Measurements from ENCODE around the gene PPM1N. TPM values are rescaled to one million over a fixed set of nuclear protein-coding genes. Genes with fewer than 3 reads are reported as not detected.

The PPM1N gene
- total and polyA plus RNA-seq, 2 of the 13 experiments (the other 11 are each of a cell fraction or from before 2014, with no cell fraction given): 0.31 to 1.8 TPM

DNA sequence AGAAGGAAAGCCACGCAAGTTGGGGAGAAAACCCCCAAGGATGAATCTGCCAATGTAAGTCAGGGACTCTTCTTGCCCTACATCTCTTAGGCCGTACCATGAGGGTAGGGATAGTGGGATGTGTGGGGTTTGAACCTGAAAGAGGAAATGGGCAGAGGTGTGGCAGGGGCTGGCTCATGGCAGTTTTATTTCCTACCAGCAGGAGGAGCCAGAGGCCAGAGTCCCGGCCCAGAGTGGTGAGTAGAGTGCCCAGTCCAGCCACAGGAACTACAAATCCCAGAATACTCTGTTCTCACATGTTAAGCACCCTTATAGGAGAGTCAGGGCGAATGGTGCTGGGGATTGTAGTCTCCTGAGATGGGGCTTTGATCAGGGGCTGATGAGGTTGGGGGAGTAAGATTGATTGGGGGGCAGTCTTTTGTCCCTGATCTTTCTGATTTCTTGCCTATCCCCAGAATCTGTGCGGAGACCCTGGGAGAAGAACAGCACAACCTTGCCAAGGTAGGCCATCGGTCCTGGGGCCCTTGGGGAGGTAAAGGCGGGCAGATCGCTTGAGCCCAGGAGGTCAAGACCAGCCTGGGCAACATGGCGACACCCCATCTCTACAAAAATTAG is 25.5 kb downstream of the PPM1N start (continued):
- TF ChIP-seq ZNF614 (CRISPR knock-in tag; IDR thresholded peaks at IDR 0.05; ENCODE audit: borderline replicate concordance) (no peak), ZNF350 (CRISPR knock-in tag; IDR thresholded peaks at IDR 0.05; ENCODE audit: borderline replicate concordance, low read depth) (peak; percentile 44; the same call in 1 of the 2 replicates), SRY (CRISPR knock-in tag; IDR thresholded peaks at IDR 0.05) (no peak), ZNF747 (CRISPR knock-in tag; IDR thresholded peaks at IDR 0.05; ENCODE audit: borderline replicate concordance) (no peak), ZSCAN31 (CRISPR knock-in tag; IDR thresholded peaks at IDR 0.05; ENCODE audit: low read depth) (no peak), ZC3H13 (CRISPR knock-in tag; IDR thresholded peaks at IDR 0.05) (no peak), ZSCAN20 (CRISPR knock-in tag; IDR thresholded peaks at IDR 0.05; ENCODE audit: borderline replicate concordance) (no peak)
- TF ChIP-seq, protein P1, sequence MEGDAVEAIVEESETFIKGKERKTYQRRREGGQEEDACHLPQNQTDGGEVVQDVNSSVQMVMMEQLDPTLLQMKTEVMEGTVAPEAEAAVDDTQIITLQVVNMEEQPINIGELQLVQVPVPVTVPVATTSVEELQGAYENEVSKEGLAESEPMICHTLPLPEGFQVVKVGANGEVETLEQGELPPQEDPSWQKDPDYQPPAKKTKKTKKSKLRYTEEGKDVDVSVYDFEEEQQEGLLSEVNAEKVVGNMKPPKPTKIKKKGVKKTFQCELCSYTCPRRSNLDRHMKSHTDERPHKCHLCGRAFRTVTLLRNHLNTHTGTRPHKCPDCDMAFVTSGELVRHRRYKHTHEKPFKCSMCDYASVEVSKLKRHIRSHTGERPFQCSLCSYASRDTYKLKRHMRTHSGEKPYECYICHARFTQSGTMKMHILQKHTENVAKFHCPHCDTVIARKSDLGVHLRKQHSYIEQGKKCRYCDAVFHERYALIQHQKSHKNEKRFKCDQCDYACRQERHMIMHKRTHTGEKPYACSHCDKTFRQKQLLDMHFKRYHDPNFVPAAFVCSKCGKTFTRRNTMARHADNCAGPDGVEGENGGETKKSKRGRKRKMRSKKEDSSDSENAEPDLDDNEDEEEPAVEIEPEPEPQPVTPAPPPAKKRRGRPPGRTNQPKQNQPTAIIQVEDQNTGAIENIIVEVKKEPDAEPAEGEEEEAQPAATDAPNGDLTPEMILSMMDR (CRISPR knock-in tag; IDR thresholded peaks at IDR 0.05): peak; percentile 92
- TF ChIP-seq, protein P2, sequence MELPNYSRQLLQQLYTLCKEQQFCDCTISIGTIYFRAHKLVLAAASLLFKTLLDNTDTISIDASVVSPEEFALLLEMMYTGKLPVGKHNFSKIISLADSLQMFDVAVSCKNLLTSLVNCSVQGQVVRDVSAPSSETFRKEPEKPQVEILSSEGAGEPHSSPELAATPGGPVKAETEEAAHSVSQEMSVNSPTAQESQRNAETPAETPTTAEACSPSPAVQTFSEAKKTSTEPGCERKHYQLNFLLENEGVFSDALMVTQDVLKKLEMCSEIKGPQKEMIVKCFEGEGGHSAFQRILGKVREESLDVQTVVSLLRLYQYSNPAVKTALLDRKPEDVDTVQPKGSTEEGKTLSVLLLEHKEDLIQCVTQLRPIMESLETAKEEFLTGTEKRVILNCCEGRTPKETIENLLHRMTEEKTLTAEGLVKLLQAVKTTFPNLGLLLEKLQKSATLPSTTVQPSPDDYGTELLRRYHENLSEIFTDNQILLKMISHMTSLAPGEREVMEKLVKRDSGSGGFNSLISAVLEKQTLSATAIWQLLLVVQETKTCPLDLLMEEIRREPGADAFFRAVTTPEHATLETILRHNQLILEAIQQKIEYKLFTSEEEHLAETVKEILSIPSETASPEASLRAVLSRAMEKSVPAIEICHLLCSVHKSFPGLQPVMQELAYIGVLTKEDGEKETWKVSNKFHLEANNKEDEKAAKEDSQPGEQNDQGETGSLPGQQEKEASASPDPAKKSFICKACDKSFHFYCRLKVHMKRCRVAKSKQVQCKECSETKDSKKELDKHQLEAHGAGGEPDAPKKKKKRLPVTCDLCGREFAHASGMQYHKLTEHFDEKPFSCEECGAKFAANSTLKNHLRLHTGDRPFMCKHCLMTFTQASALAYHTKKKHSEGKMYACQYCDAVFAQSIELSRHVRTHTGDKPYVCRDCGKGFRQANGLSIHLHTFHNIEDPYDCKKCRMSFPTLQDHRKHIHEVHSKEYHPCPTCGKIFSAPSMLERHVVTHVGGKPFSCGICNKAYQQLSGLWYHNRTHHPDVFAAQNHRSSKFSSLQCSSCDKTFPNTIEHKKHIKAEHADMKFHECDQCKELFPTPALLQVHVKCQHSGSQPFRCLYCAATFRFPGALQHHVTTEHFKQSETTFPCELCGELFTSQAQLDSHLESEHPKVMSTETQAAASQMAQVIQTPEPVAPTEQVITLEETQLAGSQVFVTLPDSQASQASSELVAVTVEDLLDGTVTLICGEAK (IDR thresholded peaks at IDR 0.05): no peak
- TF ChIP-seq, protein P2 (CRISPR knock-in tag; IDR thresholded peaks at IDR 0.05): no peak
- TF ChIP-seq, protein P3, sequence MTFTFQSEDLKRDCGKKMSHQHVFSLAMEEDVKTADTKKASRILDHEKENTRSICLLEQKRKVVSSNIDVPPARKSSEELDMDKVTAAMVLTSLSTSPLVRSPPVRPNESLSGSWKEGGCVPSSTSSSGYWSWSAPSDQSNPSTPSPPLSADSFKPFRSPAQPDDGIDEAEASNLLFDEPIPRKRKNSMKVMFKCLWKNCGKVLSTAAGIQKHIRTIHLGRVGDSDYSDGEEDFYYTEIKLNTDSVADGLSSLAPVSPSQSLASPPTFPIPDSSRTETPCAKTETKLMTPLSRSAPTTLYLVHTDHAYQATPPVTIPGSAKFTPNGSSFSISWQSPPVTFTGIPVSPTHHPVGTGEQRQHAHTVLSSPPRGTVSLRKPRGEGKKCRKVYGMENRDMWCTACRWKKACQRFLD (CRISPR knock-in tag; IDR thresholded peaks at IDR 0.05; ENCODE audit: borderline replicate concordance): no peak
- TF ChIP-seq, protein P4, sequence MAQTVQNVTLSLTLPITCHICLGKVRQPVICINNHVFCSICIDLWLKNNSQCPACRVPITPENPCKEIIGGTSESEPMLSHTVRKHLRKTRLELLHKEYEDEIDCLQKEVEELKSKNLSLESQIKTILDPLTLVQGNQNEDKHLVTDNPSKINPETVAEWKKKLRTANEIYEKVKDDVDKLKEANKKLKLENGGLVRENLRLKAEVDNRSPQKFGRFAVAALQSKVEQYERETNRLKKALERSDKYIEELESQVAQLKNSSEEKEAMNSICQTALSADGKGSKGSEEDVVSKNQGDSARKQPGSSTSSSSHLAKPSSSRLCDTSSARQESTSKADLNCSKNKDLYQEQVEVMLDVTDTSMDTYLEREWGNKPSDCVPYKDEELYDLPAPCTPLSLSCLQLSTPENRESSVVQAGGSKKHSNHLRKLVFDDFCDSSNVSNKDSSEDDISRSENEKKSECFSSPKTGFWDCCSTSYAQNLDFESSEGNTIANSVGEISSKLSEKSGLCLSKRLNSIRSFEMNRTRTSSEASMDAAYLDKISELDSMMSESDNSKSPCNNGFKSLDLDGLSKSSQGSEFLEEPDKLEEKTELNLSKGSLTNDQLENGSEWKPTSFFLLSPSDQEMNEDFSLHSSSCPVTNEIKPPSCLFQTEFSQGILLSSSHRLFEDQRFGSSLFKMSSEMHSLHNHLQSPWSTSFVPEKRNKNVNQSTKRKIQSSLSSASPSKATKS (CRISPR knock-in tag; IDR thresholded peaks at IDR 0.05): no peak
- TF ChIP-seq, protein P5, sequence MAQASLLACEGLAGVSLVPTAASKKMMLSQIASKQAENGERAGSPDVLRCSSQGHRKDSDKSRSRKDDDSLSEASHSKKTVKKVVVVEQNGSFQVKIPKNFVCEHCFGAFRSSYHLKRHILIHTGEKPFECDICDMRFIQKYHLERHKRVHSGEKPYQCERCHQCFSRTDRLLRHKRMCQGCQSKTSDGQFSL (CRISPR knock-in tag; IDR thresholded peaks at IDR 0.05): no peak
